Inferior parietal cortex (tissue), 1 donor: ENCODE measurements around the gene LGALS1.
"Not testable (repeated sequence)": the region's sequence is repeated elsewhere in the genome, so short reads cannot be mapped to it uniquely, and the experiment has no call there.

Source experiments
- DNase-seq: peaks from one replicate; pipeline ENCODE4 v3.0.0-alpha.2; 2016; ENCODE audit errors: extremely low spot score

Gene LGALS1

GRCh38 chr22:37686002-37686982, 10.9 kb downstream of the LGALS1 start, which contains the start of gene NOL12:
NOL12 (plus strand) TSS chr22:37686343; CDS start chr22:37686393, 50 bp downstream.
- DNase-seq: peak; percentile 93

GRCh38 chr22:37690407-37690806, 15.0 kb downstream of the LGALS1 start:
- DNase-seq: no peak

- no peak for DNase-seq
Measured at GRCh38 chr22:37690901-37691504, 15.6 kb downstream of the LGALS1 start.

DNA sequence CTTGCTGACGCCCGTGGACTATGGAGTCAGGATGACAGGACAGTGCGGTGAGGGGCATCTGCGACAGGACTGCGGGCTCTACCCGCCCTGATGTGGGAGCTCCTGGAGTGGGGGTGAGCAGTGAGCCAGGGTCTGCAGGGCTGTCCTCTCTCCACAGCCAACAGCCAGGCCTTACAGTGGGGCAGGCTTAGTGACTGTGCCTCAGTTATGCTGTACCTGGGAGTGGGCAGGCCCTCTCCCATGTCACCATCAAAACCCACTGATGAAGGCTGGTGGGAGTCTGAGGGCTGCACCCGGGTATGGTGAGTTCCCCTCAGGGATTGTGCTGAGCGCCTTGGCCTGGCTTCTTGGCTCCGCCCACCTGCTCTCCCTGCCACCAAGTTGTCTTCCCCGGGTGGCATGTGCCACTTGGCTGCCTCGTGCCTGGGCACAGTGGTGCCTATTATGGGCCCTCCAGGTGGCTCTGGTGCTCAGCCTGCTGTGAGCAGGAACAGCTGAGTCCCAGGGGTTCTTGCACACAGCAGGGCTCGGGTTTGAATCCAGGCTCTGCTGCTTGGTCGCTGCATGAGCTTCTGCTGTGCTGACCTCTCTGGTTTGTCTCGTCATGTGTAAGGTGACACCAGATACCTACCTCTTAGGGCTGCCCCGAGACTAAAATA, 17.3 kb downstream of the LGALS1 start:
- no peak for DNase-seq

DNA sequence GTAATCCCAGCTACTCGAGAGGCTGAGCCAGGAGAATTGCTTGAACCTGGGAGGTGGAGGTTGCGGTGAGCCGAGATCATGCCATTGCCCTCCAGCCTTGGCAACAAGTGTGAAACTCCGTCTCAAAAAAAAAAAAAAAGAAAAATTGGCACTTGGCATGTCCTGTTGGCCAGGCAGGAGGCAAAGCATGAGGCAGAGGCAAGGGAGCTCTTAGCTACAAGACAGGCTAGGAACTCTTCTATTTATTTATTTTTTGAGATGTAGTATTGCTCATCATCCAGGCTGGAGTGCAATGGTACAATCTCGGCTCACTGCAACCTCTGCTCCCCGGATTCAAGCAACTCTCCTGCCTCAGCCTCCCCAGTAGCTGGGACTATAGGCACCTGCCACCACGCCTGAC, 18.7 kb downstream of the LGALS1 start:
- DNase-seq: not testable (repeated sequence)

- DNase-seq: not testable (repeated sequence)
Measured at GRCh38 chr22:37696260-37696656, 20.8 kb downstream of the LGALS1 start.

GRCh38 chr22:37696657-37697537, 21.5 kb downstream of the LGALS1 start, which contains the start of gene TRIOBP:
TRIOBP (plus strand) TSS chr22:37697048; CDS start chr22:37701366, 4,318 bp downstream.
- DNase-seq: peak; percentile 52

GRCh38 chr22:37697538-37697835, 22.1 kb downstream of the LGALS1 start:
- DNase-seq: no peak

GRCh38 chr22:37701141-37701786, 25.8 kb downstream of the LGALS1 start:
- no peak for DNase-seq

DNA sequence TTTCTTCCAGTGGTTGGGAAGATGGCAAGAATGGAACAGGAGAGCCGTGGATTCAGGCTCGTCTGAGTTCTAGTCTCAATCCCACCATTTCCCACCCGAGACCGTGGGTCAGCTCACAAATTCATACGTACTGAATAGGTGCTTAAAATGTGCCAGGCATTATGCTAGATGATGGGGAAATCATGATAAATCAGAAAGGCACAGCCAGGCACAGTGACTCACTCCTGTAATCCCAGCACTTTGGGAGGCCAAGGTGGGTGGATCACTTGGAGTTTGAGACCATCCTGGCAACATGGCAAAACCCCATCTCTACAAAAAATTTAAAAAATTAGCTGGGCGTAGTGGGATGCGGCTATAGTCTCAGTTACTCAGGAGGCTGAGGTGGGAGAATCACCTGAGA, 28.5 kb downstream of the LGALS1 start:
- DNase-seq: no peak

GRCh38 chr22:37704645-37705044, 29.2 kb downstream of the LGALS1 start:
- DNase-seq: no peak

GRCh38 chr22:37705205-37705604, 29.8 kb downstream of the LGALS1 start:
- DNase-seq: no peak

DNA sequence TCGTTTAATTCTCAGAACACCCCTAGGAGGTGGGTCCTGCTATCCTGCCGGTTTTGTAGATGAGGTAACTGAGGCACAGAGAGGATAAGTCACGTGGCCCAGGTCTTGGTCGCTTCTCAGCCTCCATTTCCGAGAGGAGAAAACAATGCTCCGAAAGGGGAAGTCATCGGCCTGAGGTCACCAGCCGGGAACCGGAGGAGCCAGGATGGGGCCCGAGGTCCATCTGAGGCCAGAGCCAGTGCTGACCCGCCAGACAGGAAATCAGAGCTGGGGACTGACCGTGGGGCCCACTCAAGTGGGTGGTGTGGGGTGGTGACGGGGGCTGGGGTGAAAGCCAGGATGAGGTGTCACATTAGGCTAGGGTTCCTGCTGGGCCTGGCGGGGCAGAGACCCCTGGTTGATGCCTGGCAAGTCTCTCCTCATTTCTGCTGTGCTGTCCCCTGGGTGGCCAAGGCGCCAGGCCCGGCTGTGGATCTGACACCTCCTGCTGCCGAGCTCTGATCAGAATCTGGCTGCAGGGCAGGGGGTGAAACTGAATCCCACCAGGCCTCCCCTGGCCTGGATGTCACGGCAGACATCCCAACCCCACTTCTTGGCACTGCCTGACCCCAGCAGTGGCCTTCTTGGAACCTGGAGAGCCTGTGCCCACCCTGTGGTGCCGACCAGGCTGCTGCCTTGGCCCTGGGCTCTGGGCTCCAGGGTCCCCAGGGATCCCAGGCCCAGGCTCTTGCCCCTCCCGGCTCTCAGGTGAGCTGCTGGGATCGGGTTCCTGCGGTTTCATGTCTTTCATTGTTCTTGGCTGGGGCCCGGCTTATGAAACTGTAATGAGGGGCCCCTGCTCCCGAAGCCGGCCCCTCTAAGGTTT, 33.4 kb downstream of the LGALS1 start:
- no peak for DNase-seq

DNA sequence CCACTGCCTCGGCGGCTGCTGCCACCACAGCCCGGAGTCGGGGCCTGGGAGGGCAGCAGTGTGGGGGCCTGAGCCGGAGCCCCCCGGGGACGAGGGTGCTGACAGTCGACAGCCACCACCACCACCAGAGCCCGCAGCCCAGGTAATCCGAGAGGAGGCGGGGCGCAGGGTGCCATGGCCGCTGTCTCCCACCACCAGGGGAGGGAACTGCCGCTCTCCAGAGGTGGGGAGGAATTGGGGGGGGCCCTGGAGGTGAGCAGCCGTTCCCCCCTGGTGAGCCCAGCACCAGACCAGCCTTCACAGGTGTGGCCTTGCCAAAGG, 34.0 kb downstream of the LGALS1 start:
- no peak for DNase-seq

- DNase-seq: no peak
Measured at GRCh38 chr22:37710675-37711074, 35.2 kb downstream of the LGALS1 start.

DNA sequence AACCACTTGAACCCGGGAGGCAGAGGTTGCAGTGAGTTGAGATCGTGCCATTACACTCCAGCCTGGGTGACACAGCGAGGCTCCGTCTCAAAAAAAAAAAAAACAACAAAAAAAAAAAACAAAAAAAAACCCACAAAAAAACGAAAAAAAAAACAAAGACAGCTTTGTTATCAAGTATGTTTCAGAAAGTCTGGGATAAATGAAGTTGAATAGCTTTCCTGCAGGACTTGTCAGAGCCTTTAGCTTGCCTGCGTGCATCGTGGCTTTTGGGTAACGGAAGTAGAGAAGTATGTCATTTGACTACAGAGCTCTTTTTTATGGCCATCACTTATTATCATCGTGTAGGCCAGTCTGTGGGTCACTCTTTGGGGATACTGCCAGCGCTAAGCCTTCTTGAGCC, 36.1 kb downstream of the LGALS1 start:
- no peak for DNase-seq

GRCh38 chr22:37713761-37714160, 38.3 kb downstream of the LGALS1 start:
- no peak for DNase-seq

GRCh38 chr22:37714634-37715033, 39.2 kb downstream of the LGALS1 start:
- no peak for DNase-seq

GRCh38 chr22:37715760-37716159, 40.3 kb downstream of the LGALS1 start:
- no peak for DNase-seq

DNA sequence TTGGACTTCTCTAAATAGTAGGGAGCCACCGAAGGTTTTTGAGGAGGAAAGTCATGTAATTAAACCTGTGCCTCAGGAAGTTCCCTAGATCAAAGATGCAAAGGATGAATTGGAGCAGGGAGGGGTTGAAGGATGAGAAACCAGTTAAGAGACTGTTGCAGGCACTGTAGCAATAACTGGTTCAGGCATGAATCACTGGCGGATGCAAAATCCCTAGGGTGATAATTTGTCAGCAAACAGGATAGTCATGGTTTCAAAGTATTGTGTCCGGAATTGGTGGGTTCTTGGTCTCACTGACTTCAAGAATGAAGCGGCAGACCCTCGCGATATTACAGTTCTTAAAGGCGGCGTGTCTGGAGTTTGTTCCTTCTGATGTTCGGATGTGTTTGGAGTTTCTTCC, 41.3 kb downstream of the LGALS1 start:
- DNase-seq: no peak
